ENCODE results near the gene FCN1.

Gene FCN1

DNA sequence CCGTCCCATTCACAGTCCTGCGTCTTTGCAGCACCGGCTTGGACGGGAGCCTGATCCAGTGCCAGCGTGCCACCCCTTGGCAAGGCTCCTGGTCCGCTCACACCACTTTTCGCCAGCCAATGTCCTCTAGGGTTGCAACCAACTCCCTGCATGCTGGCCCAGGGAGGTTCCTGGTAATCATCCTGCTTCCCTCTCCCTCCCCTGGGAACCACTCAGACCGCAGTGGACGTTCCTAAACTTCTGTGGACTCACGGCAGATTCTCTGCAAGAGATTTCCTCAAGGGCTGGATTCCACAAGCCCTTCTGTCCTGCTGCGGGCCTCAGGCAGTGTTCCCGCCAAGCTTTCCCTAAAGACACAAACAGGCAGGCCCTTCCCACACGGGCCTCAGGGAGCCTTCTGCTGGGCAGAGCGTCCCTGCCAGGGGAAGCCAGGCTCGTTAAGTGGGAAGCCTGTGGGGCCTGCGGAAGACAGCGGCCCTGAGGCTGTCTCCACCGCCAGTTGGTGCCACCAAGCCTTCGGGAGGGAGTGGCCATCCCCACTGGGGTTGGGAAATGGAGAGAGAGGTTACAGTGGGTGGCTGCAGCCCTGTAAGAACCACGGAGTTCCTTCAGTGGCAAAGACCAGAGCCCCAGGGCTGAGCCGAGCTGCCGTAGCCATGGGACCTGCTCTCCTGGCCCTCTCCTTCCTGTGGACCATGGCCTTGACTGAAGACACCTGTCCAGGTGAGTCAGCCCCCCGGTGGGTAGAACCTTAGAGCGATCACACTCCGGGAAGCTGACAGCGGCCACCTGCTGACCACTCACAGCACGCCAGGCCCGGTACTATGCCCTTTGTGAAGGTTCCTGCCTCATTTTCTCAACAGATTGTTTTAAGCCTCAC is 53.5 kb downstream of the FCN1 start:
- H3K4me3 ChIP-seq (ENCODE audit: low read depth, low read length): no peak overlapping the region
- no peak overlapping the region for H3K4me2 ChIP-seq (ENCODE audit: low read length)
- no peaks in the 10 kb centered on the region for H3K36me3 ChIP-seq (ENCODE audit: control insufficient read depth, insufficient read depth, low read length)
- H2AFZ ChIP-seq: no peak overlapping the region
- no peak overlapping the region for H3K27ac ChIP-seq
- no peaks in the 10 kb centered on the region for H3K4me1 ChIP-seq
- H3K9me3 ChIP-seq (ENCODE audit: control insufficient read depth, low read length): no peaks in the 10 kb centered on the region
- H3K9ac ChIP-seq: no peak overlapping the region
- H3K79me2 ChIP-seq: no peaks in the 10 kb centered on the region
- TF ChIP-seq, protein P1, sequence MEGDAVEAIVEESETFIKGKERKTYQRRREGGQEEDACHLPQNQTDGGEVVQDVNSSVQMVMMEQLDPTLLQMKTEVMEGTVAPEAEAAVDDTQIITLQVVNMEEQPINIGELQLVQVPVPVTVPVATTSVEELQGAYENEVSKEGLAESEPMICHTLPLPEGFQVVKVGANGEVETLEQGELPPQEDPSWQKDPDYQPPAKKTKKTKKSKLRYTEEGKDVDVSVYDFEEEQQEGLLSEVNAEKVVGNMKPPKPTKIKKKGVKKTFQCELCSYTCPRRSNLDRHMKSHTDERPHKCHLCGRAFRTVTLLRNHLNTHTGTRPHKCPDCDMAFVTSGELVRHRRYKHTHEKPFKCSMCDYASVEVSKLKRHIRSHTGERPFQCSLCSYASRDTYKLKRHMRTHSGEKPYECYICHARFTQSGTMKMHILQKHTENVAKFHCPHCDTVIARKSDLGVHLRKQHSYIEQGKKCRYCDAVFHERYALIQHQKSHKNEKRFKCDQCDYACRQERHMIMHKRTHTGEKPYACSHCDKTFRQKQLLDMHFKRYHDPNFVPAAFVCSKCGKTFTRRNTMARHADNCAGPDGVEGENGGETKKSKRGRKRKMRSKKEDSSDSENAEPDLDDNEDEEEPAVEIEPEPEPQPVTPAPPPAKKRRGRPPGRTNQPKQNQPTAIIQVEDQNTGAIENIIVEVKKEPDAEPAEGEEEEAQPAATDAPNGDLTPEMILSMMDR (IDR thresholded peaks at IDR 0.05): no peak
- H3K27me3 ChIP-seq (ENCODE audit: control insufficient read depth, insufficient read depth, low read length): no peaks in the 10 kb centered on the region

- H3K4me2 ChIP-seq (ENCODE audit: low read length): no peak overlapping the region
- no peak overlapping the region for H3K27ac ChIP-seq
- TF ChIP-seq, protein P1 (IDR thresholded peaks at IDR 0.05): no peak
- H3K79me2 ChIP-seq: no peaks in the 10 kb centered on the region
- H2AFZ ChIP-seq: no peak overlapping the region
- H3K36me3 ChIP-seq (ENCODE audit: control insufficient read depth, insufficient read depth, low read length): no peaks in the 10 kb centered on the region
- no peaks in the 10 kb centered on the region for H3K4me1 ChIP-seq
- no peak overlapping the region for H3K9ac ChIP-seq
- no peaks in the 10 kb centered on the region for H3K9me3 ChIP-seq (ENCODE audit: control insufficient read depth, low read length)
- H3K27me3 ChIP-seq (ENCODE audit: control insufficient read depth, insufficient read depth, low read length): no peaks in the 10 kb centered on the region
- no peak overlapping the region for H3K4me3 ChIP-seq (ENCODE audit: low read depth, low read length)
Measured at GRCh38 chr9:134863306-134863902, 54.3 kb downstream of the FCN1 start.

- Histone ChIP-seq H3K4me2 (ENCODE audit: low read length) (no peak overlapping the region), H3K9me3 (ENCODE audit: control insufficient read depth, low read length) (no peaks in the 10 kb centered on the region), H2AFZ (no peak overlapping the region), H3K27me3 (ENCODE audit: control insufficient read depth, insufficient read depth, low read length) (no peaks in the 10 kb centered on the region), H3K27ac (no peak overlapping the region), H3K4me1 (no peaks in the 10 kb centered on the region), H3K9ac (no peak overlapping the region), H3K79me2 (no peaks in the 10 kb centered on the region), H3K4me3 (ENCODE audit: low read depth, low read length) (no peak overlapping the region), H3K36me3 (ENCODE audit: control insufficient read depth, insufficient read depth, low read length) (no peaks in the 10 kb centered on the region)
- TF ChIP-seq, protein P1 (IDR thresholded peaks at IDR 0.05): no peak
Measured at GRCh38 chr9:134861595-134862334, 55.9 kb downstream of the FCN1 start.

GRCh38 chr9:134860510-134860909 is 57.2 kb downstream of the FCN1 start:
- no peak overlapping the region for H3K9ac ChIP-seq
- no peaks in the 10 kb centered on the region for H3K4me1 ChIP-seq
- no peak overlapping the region for H3K27ac ChIP-seq
- no peak overlapping the region for H3K4me3 ChIP-seq (ENCODE audit: low read depth, low read length)
- no peak overlapping the region for H3K4me2 ChIP-seq (ENCODE audit: low read length)
- TF ChIP-seq, protein P1 (IDR thresholded peaks at IDR 0.05): no peak
- no peak overlapping the region for H2AFZ ChIP-seq
- no peaks in the 10 kb centered on the region for H3K36me3 ChIP-seq (ENCODE audit: control insufficient read depth, insufficient read depth, low read length)
- no peaks in the 10 kb centered on the region for H3K9me3 ChIP-seq (ENCODE audit: control insufficient read depth, low read length)
- H3K79me2 ChIP-seq: no peaks in the 10 kb centered on the region
- no peaks in the 10 kb centered on the region for H3K27me3 ChIP-seq (ENCODE audit: control insufficient read depth, insufficient read depth, low read length)
